NCI-H1694 treated with DMSO at 0.1 percent for 48 hours (cell line): Measurements from ENCODE around the gene TRPM1.
A peak's percentile ranks its signal among the peaks of the same experiment; 100 is the strongest.

Experiments used
- DNase-seq: peaks from one replicate; lab custom pipeline; 2025; lab: John Stamatoyannopoulos, UW

The TRPM1 gene

GRCh38 chr15:31101262-31102038 is at the start of gene TRPM1:
TSS of gene TRPM1 (minus strand) at chr15:31101725. CDS start at chr15:31081355, 20,370 bp downstream.
- DNase-seq, result no peak

- DNase-seq, result no peak
Observed at GRCh38 chr15:31150732-31151231, 49.3 kb upstream of the TRPM1 start.

- DNase-seq, result no peak
Observed at GRCh38 chr15:31149987-31150386, 48.5 kb upstream of the TRPM1 start.

- DNase-seq, result no peak
Observed at GRCh38 chr15:31149088-31149505, 47.6 kb upstream of the TRPM1 start.

GRCh38 chr15:31148297-31149087 is 47.0 kb upstream of the TRPM1 start:
- DNase-seq, result no peak

- DNase-seq, result no peak
Observed at GRCh38 chr15:31147944-31148296, 46.4 kb upstream of the TRPM1 start.

GRCh38 chr15:31147456-31147855 is 45.9 kb upstream of the TRPM1 start:
- DNase-seq, result no peak

- DNase-seq, result no peak
Observed at GRCh38 chr15:31145271-31145911, 43.9 kb upstream of the TRPM1 start.

GRCh38 chr15:31141792-31142191 is 40.3 kb upstream of the TRPM1 start:
- no peak for DNase-seq

- DNase-seq, result no peak
Observed at GRCh38 chr15:31136607-31137328, 35.2 kb upstream of the TRPM1 start.

GRCh38 chr15:31136016-31136415 is 34.5 kb upstream of the TRPM1 start:
- no peak for DNase-seq

- no peak for DNase-seq
Observed at GRCh38 chr15:31135523-31135922, 34.0 kb upstream of the TRPM1 start.

GRCh38 chr15:31133890-31134289 is 32.4 kb upstream of the TRPM1 start:
- DNase-seq, result no peak

- no peak for DNase-seq
Observed at GRCh38 chr15:31131853-31132375, 30.4 kb upstream of the TRPM1 start.

GRCh38 chr15:31130576-31131237 is 29.2 kb upstream of the TRPM1 start:
- no peak for DNase-seq

GRCh38 chr15:31129769-31130303 is 28.3 kb upstream of the TRPM1 start:
- DNase-seq, result no peak

GRCh38 chr15:31128919-31129768 is 27.6 kb upstream of the TRPM1 start:
- DNase-seq, result peak; percentile 4

- no peak for DNase-seq
Observed at GRCh38 chr15:31128477-31128876, 27.0 kb upstream of the TRPM1 start.

- no peak for DNase-seq
Observed at GRCh38 chr15:31127596-31128261, 26.2 kb upstream of the TRPM1 start.
